Body of pancreas (tissue), 4 donors: ENCODE results near the gene ERC2.

Source experiments
- CTCF ChIP-seq, 7 experiments: fragments of 450-650 bp in 4 of 7; fragments of 200-600 bp in 3 of 7; sonication (generic) in 3 of 7; IDR thresholded peaks; one replicate each; pipeline ENCODE4 v1.5.1; 2016 to 2019; ENCODE audit warnings: antibody characterized with exemption in 7 of 7
- POLR2A ChIP-seq, 3 donors: fragments of 450-650 bp; IDR thresholded peaks; one replicate each; pipeline ENCODE4 v1.6.1; 2016; ENCODE audit warnings: antibody characterized with exemption in 3 of 3, mild to moderate bottlenecking in 2 of 3

- TF ChIP-seq CTCF (IDR thresholded peaks at IDR 0.05) (no peak), POLR2A (IDR thresholded peaks at IDR 0.05) (no peak)
Observed at GRCh38 chr3:56101576-56101975, 366.7 kb downstream of the ERC2 start.
